Measurements from ENCODE around the gene ATP10B. TPM values are rescaled to one million over a fixed set of nuclear protein-coding genes. Genes with fewer than 3 reads are reported as not detected.

ATP10B gene
- total and polyA plus RNA-seq, 2 of the 13 experiments (the other 11 are each of a cell fraction or from before 2014, with no cell fraction given) = not detected

- intact Hi-C loops (cut with micrococcal nuclease; ENCODE audit: unreplicated experiment) (no loop called here), in situ Hi-C loops (cut with HindIII; ENCODE audit: extremely low pct_ligation_motif_present, low pct_unique_long_range_greater_than_20kb) (loop anchor here (25.0 kb wide), 1 partner anchor 266 kb away; no protein-coding TSS in a partner anchor)
- Histone ChIP-seq H3K9ac (ENCODE audit: insufficient read depth, low read depth, low read length) (no peak overlapping the region), H3K27ac (ENCODE audit: extremely low read length, insufficient read depth, low read length) (no peak overlapping the region), H4K20me1 (ENCODE audit: insufficient read depth, low read length) (no peaks in the 10 kb centered on the region), H3K4me3 (replicated peaks in 1 of 3; ENCODE audit: insufficient read depth in 1 of 3, low read depth in 2 of 3, low read length in 3 of 3) (no peak overlapping the region), H3K4me2 (ENCODE audit: low read depth, low read length) (no peak overlapping the region), H3K36me3 (replicated peaks in 1 of 2; ENCODE audit: control insufficient read depth in 1 of 2, insufficient read depth in 2 of 2, low read length in 2 of 2) (no peaks in the 10 kb centered on the region), H3K4me1 (ENCODE audit: insufficient read depth, low read length) (no peaks in the 10 kb centered on the region), H2AFZ (ENCODE audit: low read length) (no peak overlapping the region), H3K79me2 (ENCODE audit: insufficient read depth, low read length) (no peaks in the 10 kb centered on the region), H3K27me3 (ENCODE audit: control insufficient read depth in 1 of 2, insufficient read depth in 2 of 2, low read length in 2 of 2) (0 out of 5 replicates have a peak, but pooled peaks cover 0 to 4% of the 10 kb centered on the region in 2 experiments), H3K9me3 (ENCODE audit: low read length) (no peaks in the 10 kb centered on the region)
- FAIRE-seq (no peak), ATAC-seq (no peak), DNase-seq (ENCODE audit: low spot score) (no peak)
- POLR2A ChIA-PET = no interaction called here
- TF ChIP-seq DPF2 (CRISPR knock-in tag; IDR thresholded peaks at IDR 0.05; ENCODE audit: borderline replicate concordance, low read depth) (no peak), ETV5 (CRISPR knock-in tag; IDR thresholded peaks at IDR 0.05; ENCODE audit: borderline replicate concordance) (no peak), DBP (CRISPR knock-in tag; IDR thresholded peaks at IDR 0.05; ENCODE audit: not compliant biosample characterization) (no peak), ERF (CRISPR knock-in tag; IDR thresholded peaks at IDR 0.05) (no peak), KLF11 (CRISPR knock-in tag; IDR thresholded peaks at IDR 0.05) (no peak)
- no TSS peak for BruUV-seq (replicated peaks)
- CTCF ChIA-PET (ENCODE audit: low intra/inter-chr PET ratio, low total read pairs) = no interaction called here
Measured at GRCh38 chr5:160521392-160521663, 330.7 kb downstream of the ATP10B start.

GRCh38 chr5:160520609-160521391 is 331.2 kb downstream of the ATP10B start:
- 0 out of 5 replicates have a peak, but pooled peaks cover 0 to 4% of the 10 kb centered on the region in 2 experiments for H3K27me3 ChIP-seq (ENCODE audit: control insufficient read depth in 1 of 2, insufficient read depth in 2 of 2, low read length in 2 of 2)
- H3K27ac ChIP-seq (ENCODE audit: extremely low read length, insufficient read depth, low read length) = no peak overlapping the region
- no peaks in the 10 kb centered on the region for H3K79me2 ChIP-seq (ENCODE audit: insufficient read depth, low read length)
- no peak overlapping the region for H2AFZ ChIP-seq (ENCODE audit: low read length)
- H3K4me3 ChIP-seq (replicated peaks in 1 of 3; ENCODE audit: insufficient read depth in 1 of 3, low read depth in 2 of 3, low read length in 3 of 3) = no peak overlapping the region
- H4K20me1 ChIP-seq (ENCODE audit: insufficient read depth, low read length) = no peaks in the 10 kb centered on the region
- intact Hi-C loops (cut with micrococcal nuclease; ENCODE audit: unreplicated experiment) = no loop called here
- CTCF ChIA-PET (ENCODE audit: low intra/inter-chr PET ratio, low total read pairs) = no interaction called here
- TF ChIP-seq ZNF768 (CRISPR knock-in tag; IDR thresholded peaks at IDR 0.05) (peak; percentile 65; the same call in 1 of the 2 replicates), SP1 (IDR thresholded peaks at IDR 0.05) (no peak), SP1 (CRISPR knock-in tag; IDR thresholded peaks at IDR 0.05) (no peak)
- FAIRE-seq (no peak), DNase-seq (ENCODE audit: low spot score) (no peak), ATAC-seq (no peak)
- no peak overlapping the region for H3K9ac ChIP-seq (ENCODE audit: insufficient read depth, low read depth, low read length)
- H3K4me2 ChIP-seq (ENCODE audit: low read depth, low read length) = no peak overlapping the region
- POLR2A ChIA-PET = no interaction called here
- no peaks in the 10 kb centered on the region for H3K4me1 ChIP-seq (ENCODE audit: insufficient read depth, low read length)
- 39% methylated on average over 6 of the region's 6 CpGs for WGBS (ENCODE audit: low lambda C conversion rate)
- H3K36me3 ChIP-seq (replicated peaks in 1 of 2; ENCODE audit: control insufficient read depth in 1 of 2, insufficient read depth in 2 of 2, low read length in 2 of 2) = no peaks in the 10 kb centered on the region
- no TSS peak for BruUV-seq (replicated peaks)
- in situ Hi-C loops (cut with HindIII; ENCODE audit: extremely low pct_ligation_motif_present, low pct_unique_long_range_greater_than_20kb) = loop anchor here (25.0 kb wide), 1 partner anchor 267 kb away; no protein-coding TSS in a partner anchor
- H3K9me3 ChIP-seq (ENCODE audit: low read length) = no peaks in the 10 kb centered on the region
